GM19463 (cell line): ENCODE results near the gene WDR5B.
"Not testable (repeated sequence)": the region's sequence is repeated elsewhere in the genome, so short reads cannot be mapped to it uniquely, and the experiment has no call there.

Source experiments
- ATAC-seq: cut with Tn5 transposase; IDR thresholded peaks from one replicate; pipeline ENCODE4 v1.9.1; 2021; ENCODE audit warnings: mild to moderate bottlenecking, moderate library complexity; ENCODE audit not compliant: unreplicated experiment

Gene WDR5B

DNA sequence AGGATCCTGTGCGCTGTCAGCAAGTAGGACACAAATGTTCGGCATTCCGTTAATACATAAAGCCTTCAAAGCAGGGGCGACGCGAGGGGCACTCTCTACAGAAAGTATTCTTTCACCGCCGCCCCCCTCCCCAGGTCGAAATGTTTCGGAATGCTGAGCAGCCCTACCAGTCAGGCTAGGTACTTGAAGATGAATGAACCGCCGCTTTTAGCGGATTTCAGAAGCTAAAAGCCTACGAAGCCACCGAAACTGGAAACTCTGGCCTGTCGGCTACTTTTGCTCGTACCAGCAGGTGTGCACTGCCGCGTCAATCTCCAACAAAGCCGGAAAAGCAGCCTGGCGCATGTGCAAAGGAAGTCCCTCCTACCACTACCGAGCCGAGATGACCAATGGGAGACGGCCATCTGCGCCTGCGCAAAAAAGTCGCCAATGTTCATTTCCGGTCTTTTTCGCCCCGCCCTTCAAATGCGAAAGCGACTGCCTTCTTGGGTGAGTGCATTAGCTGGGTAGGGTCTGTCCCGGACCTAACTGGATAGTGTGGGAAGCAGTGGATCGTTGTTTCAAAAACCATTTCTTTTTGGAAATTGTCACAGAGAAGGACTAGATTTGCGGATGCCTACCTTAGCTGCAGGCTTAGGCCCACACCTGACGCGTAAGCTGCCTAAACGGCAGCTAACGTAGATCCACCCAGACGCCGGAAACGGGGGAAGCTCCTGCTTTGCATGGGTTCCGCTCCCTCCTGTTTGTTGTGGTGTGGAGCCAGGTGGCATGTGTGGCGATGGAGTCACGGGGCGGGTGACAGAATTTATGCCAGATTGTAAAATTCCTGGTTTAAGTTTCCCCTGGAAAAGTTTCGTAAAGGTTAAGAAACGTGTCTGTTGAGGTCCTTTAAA is at the start of gene WDR5B:
Gene WDR5B, minus strand, starts transcription at position 301 of the 893 bp plus-strand sequence. CDS start 534 bp downstream, outside the sequence.
- ATAC-seq = peak; percentile 87

DNA sequence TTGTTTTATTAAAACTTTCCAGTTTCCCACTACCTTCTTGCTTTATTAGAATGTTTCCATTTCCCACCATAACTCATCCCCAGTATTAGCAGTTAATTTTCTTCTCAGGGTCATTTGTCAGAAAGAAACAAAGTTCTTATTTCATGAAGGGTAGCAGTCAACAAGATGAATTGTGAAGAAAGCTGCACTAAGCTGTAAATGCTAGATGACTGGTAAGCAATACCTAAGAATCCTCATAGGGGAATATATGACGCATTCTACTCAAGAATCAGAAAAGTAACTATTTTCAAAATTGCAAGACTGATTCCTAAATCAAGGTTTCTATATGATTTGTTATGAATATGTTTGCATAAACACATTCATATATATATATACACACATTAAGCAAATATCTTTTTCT is 48.8 kb upstream of the WDR5B start:
- ATAC-seq = no peak

DNA sequence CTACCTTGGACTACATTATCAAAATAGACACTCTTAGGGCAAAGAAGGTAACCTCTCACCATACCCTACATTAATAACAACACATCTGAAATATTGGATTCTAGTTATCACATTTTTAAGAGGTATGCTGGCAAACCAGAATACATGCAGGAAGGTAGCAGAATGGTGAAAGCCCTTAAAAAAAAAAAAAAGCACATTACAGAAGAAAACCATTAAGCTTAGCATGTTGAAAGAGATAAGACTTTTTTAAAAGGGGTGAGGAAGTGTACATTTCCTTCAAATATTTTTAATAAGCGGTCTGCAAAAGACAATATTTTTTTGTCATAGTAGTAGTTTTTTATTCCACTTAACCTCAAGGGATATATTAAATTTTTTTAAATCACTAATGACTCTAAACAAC is 46.5 kb upstream of the WDR5B start:
- no peak for ATAC-seq

DNA sequence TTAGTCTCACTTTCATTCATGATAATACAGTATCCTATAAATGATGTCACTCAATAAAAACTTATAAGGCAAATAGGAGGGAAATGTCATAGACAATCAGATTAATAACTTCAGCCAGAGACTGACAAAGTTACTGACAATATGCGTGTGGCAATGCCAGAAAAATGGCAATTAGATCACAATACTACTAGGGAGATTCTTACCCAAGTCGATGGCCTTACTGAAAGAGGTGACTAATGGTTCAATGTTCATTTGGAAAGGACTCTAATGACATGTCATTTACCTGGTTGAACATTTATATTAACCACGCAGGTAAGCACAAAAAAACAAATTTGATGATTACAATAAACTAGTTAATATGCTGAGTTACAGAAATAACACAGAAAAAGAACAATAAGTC is 45.9 kb upstream of the WDR5B start:
- ATAC-seq = no peak

DNA sequence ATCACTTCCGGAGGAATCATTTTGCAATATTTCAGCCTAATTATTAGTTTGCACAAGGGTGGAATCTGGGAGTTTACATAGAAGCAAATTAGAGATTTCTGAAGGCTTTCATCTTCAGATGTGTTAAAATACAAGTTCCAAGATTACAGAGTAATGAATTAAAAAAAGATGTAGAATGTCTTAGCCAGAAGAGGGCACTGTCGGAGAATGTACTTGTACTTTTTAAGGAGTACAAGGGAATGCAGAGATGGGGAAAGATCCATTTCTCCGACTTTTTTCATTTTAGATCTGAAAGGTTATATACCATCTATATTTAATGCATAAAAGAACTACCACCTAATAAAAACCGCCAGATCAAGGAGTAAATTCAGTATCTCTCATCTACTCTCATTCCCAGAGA is 43.1 kb upstream of the WDR5B start:
- ATAC-seq = no peak

DNA sequence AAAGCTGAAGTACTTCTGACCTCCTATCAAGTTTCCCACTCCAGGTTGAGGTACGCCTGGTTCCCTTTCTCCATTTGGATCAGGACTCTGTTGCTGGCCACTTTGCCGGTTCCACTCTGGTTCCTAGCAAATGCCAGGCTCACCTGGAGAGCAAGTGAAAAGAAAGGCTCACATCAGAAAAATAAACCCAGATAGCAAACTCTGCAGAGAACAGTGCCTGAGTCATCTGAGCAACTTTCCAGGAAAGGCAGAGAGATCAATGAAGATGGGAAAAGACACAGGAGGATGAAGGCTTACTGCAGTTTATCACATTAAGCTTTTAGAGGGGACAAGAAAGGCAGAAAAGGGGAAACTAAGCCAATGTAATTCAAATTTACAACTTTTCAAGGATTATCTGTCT is 41.8 kb upstream of the WDR5B start:
- no peak for ATAC-seq

DNA sequence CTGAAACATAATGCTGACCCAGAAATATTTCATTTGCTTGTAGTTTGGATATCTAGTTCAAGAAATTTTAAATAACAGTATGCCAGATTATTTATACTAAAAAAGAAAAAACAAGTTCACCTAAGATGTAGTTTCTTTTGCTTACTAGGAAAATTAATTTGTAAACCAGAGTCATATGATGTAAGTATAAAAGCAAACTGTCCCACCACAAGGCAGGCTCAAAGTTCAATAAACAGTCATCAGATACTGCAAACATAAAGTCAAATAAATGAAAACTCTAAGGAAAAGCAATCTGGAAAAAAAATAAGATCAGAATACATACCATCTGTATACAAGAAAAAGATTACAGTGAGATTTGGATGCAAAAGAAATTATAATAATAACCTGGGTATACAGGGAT is 40.2 kb upstream of the WDR5B start:
- ATAC-seq = no peak

DNA sequence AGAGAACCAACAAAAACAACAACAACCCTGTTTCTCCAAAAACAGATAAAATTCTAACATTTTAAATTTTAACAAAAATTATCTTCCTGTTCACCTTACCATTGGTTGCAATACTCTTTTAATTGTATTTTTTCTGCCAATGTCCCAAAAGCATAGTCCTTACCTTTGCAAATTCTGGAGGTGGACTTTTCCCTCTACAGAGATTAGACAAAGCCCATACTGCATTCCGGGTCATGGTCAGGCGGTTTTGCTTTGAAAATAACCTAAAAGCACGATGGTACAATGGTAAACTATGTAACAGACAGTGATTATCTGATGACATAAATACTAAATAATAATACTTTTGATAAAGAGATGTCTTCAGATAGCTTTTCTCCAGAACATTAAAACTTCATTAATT is 35.5 kb upstream of the WDR5B start:
- no peak for ATAC-seq

DNA sequence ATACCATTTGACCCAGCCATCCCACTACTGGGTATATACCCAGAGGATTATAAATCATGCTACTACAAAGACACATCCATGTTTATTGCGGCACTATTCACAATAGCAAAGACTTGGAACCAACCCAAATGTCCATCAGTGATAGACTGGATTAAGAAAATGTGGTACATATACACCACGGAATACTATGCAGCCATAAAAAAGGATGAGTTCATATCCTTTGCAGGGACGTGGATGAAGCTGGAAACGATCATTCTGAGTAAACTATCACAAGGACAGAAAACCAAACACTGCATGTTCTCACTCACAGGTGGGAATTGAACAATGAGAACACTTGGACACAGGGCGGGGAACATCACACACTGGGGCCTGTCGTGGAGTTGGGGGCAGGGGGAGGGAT is 32.4 kb upstream of the WDR5B start:
- not testable (repeated sequence) for ATAC-seq

DNA sequence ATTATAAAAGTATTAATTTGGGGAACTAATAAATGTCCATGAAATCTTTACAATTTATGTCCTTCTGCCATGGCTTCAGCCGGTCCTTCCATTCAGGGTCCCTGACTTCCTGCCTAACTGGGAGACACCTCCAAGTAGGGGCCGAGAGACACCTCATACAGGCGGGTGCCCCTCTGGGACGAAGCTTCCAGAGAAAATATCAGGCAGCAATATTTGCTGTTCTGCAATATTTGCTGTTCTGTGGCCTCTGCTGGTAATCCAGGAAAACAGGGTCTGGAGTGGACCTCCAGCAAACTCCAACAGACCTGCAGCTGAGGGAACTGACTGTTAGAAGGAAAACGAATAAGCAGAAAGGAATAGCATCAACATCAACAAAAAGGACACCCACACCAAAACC is 28.6 kb upstream of the WDR5B start:
- not testable (repeated sequence) for ATAC-seq

DNA sequence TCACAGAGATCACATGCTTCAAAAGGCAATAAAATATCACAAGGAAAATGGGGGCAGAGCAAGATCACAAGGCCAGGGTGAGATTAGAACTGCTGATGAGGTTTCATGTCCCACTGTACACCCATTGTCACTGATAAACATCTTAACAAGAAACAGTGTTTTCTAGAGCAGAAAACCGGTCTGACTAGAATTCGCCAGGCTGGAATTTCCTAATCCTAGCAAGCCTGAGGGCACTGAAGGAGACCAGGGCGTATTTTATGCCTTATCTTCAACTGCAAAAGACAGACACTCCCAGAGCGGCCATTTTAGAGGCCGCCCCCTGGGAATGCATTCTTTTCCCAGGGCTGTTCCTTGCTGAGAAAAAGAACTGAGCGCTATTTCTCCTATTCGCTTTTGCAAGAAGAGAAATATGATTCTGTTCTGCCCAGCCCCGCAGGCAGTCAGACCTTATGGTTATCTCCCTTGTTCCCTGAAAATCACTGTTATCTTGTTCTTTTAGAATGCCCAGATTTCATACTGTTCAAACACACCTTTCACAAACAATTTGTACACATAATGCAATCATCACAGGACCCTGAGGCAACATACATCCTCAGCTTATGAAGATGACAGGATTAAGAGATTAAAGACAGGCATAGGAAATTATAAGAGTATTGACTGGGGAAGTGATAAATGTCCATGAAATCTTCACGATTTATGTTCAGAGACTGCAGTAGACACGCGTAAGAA is 28.1 kb upstream of the WDR5B start:
- not testable (repeated sequence) for ATAC-seq

DNA sequence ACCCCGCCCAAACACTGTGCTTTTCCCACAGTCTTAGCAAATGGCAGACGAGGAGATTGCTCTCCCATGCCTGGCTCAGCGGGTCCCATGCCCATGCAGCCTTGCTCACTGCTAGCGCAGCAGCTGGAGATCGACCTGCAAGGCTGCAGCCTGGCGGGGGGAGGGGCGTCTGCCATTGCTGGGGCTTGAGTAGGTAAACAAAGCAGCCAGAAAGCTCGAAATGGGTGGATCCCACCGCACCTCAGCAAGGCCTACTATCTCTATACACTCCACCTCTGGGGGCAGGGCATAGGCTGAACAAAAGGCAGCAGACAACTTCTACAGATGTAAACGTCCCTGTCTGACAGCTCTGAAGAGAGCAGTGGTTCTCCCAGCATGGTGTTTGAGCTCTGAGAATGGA is 27.2 kb upstream of the WDR5B start:
- no peak for ATAC-seq

DNA sequence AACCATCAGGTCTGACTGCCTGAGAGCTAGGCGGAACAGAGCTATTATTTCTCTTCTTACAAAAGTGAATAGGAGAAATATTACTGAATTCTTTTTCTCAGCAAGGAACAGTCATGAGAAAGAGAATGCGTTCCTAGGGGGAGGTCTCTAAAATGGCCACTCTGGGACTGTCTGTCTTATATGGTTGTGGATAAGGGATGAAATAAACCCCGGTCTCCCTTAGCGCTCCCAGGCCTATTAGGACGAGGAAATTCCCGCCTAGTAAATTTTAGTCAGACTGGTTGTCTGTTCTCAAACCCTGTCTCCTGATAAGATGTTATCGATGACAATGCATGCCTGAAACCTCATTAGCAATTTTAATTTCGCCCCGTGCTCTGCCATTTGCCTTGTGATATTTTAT is 20.1 kb upstream of the WDR5B start:
- no peak for ATAC-seq

DNA sequence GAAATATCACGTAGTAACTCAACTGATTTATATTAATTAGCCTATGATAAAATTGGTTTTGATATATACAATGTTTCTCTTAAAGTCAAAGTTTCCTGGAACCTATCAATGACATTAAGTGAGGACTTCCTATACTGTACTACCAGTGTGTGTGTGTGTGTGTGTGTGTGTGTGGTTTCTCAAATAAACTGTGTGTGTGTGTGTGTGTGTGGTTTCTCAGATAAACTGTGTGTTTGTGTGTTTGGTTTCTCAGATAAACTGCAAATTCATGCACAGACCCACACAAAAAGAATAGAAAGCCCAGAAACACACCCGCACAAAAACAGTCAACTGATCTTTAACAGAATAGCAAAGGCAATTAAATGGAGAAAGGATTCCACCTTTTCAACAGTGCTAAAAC is 14.5 kb upstream of the WDR5B start:
- no peak for ATAC-seq

DNA sequence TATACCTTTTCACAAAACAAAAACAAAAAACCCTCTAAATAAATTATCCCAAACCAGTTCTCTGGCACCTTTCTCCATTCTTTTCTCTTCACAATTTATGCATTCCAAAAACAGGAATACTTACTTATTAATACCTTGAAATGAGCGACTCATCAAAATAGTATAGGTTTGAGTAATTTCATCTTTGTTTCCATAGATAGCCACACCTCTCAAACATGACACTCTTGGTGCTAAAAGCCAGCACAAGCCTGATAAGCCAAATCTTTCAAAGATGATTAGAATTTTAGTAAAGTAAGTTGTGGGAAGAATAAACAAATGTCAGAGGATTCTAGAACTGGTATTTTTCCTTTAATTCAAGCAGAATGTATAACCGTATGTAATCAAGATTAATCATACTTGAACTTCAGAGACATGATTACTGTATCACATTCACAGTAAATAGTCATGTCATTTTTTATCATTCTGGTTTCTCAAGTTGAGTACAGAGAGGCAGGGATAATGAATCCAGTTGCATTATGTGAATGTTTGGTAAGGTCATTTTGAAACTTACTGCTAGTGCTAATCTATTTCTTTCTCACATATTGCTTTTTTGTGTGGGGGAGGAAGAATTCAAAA is 12.1 kb upstream of the WDR5B start:
- no peak for ATAC-seq

DNA sequence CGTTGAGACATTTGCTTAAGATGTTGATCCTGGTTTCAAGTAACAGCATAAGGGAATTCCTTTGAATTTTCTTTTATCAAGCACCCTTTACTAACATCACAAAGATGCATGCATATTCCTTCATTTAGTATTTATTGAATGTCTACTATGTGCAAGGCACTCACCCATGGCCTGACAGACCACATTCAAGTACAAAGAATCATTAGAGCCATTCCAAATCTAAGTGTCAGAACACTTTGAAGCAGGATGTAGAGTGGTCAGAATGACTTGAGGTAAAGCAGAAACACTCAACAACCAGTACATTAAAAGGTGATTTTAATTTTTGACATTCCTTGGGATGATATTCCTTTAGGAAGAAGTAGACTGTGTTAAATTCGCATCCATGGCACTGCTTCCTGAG is 6.0 kb upstream of the WDR5B start:
- no peak for ATAC-seq

DNA sequence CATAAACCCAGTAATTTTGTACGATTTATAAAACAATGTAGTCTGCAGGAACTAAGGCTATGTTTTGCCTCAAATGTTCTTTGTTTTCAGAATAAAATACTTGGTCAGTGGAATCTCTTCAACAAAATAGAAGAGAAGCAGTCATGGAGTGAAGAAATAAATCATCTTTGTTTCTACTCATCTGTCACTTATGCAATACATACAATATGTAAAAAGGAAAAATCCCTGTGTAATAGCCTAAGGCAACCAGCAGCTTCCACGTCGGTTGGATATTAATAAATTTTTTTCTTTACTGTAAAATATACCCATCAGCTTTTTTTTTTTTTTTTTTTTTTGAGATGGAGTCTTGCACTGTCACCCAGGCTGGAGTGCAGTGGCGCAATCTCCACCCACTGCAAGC is 5.2 kb upstream of the WDR5B start:
- ATAC-seq = no peak

DNA sequence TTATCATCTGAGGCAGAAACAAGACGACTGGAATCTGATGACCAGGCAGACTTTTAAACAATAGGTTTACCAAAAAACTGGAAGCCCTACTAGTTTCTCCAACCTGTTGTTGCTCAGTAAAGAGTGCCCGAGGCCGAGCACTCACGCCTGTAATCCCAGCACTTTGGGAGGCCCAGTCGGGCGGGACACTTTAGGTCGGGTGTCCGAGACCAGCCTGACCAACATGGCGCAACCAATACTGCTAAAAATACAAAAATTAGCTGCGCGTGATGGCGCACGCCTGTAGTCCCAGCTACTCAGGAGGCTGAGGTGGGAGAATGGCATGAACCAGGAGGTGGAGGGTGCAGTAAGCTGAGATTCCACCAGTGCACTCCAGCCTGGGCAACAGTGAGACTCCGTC is 1.1 kb upstream of the WDR5B start:
- ATAC-seq = no peak

DNA sequence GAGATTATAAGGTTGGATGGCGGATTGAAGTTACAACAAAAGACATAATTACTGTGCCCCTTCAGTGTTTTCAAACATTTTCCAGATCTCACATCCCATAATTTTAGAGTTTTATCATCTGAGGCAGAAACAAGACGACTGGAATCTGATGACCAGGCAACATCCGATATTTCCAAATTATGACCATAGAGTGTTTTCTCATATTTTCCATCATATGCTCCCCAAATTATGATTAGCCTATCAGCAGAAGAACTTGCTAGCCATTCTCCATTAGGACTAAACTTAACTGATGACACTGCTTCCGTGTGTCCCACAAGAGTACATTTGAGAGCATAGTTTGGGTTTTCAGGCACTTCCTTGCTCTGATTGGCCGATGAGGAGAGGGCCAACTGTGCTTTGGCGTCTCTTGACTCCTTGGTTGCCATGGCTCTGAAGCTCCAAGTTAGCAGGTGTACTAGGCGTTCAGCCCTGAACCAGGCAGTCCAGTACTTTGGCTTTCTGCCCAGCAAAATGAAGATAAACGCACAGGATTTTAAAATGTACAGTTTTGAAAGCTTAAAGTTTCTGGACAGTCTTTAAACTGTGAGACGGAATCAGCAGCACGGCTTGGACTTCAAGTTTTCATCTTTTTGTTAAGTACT is 638 bp downstream of the WDR5B start:
- ATAC-seq = peak; percentile 44

DNA sequence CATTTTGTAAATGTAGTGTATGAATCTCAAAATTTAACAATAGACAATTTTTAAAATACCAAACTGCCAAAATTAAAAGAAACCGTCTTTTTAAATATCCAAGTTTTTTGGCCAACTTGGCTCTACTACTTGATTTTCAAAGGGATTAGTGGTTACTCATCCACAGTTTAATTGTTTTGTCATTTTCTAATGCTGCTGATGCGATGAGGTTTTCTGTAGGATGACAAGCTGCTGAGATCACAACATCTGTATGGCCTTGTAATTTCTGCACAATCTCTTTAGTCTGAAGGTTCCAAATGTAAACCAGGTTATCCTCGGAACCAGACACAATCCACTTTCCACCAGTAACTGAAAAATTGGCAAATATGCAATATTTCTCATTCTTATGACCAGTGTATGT is 1.5 kb downstream of the WDR5B start:
- no peak for ATAC-seq

DNA sequence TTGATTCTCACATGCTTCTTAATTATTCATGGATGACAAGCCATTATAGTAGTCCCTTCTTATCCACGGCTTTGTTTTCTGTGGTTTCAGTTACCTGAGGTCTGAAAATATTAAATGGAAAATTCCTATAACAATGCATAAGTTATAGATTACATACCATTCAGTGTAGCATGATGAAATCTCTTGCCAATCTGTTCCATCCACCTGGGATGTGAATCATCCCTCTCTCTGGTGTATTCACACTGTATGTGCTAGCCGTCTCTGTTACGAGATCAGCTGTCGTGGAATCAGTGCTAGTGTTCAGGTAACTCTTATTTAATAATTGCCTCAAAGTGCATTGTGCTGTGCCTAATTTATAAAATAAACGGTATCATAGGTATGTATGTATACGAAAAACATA is 5.2 kb downstream of the WDR5B start:
- no peak for ATAC-seq
